HG03045 (cell line): Measurements from ENCODE around the gene ZFYVE27.

ENCODE experiments used
- ATAC-seq: cut with Tn5 transposase; IDR thresholded peaks from one replicate; pipeline ENCODE4 v1.9.1; 2021; ENCODE audit warnings: mild to moderate bottlenecking, moderate library complexity; ENCODE audit not compliant: unreplicated experiment

Gene ZFYVE27

DNA sequence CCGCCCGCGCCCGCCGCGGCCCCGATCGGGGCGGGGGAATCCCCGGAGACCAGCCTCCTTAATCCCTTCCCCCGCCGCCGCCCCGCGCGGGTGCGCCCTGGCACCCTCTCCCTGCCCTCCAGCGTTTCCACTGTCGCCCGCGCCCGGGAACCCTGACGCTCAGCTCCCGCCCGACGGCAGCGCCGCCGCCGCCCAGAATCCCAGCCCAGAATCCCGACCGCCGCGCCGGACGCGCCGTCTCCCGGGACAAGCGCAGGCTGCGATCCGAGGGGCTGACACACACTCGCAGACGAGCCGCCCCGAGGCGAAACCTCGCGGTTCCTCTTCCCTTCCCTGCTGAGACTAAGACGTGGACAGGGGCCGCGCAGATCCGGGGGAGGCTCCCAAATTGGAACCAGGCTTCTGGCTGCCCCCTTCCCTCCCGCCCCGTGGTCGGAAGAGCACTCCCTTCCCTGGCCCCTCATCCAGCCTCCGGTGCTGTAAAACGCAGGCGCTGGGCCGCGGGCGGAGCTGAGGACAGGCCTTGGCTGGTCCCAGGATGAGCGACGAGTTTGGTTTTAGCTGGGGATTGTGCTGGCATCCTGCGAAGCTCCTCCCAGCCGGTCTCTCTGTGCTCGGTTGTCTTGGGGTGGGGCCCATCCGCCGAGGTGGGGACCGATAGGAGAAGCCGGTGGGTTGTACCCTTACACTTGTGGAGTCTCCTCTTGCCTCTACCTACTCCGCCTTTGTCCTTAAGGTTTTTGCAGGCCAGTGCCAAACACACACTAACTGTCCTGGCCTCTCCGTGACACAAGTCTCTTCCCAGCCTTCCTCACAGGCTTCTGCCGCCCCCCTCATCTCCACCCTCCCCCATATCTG is 22.3 kb upstream of the ZFYVE27 start:
- ATAC-seq: peak; percentile 36

DNA sequence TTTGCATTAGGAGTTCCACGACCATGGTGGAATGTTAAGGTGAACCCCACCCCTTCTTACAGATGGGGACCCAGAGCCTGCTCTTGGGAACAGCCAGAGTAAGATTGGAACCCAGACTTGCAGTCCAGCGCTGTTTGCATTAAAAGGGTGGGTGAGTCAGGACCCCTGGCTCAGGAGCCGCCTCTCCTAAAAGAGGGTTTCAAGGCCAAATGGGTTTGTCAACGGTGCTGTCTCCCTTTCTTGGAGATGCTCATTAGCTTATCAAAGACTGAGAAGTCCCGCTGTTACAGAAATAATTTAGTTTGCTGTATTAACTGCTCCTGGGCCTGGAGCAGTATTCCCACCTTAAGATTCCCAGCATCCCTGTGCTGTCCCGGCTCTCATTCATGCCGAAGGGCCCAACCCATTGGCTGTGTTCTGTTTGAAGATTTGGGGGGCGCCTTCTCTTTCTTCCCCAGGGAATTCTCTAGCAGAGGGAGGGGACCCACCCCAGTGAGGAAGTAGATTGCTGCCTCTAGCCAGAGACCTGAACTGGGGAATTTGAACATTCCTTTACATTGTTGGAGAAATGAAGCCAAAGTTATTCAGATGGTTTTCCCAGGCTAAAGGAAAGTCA is 21.6 kb upstream of the ZFYVE27 start:
- ATAC-seq: no peak

DNA sequence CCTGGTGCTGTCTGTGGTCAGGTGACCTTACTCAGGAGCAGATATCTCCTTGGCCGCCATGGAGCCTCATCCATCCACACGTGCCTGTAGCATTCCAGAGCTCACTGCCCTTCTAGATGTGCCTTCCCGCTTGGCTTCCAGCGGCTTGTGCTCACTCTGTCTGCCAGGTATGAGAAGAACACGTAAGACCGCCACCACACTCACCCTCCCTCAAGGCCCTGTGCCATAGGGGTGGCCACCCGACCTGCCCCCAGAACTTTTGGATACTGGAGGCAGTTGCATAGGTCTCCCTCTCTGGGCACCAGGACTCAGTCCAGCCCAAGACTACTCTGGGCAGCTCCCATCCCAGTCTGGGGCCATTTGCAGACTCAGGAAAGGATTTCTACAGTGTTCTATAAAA is 19.3 kb upstream of the ZFYVE27 start:
- no peak for ATAC-seq

DNA sequence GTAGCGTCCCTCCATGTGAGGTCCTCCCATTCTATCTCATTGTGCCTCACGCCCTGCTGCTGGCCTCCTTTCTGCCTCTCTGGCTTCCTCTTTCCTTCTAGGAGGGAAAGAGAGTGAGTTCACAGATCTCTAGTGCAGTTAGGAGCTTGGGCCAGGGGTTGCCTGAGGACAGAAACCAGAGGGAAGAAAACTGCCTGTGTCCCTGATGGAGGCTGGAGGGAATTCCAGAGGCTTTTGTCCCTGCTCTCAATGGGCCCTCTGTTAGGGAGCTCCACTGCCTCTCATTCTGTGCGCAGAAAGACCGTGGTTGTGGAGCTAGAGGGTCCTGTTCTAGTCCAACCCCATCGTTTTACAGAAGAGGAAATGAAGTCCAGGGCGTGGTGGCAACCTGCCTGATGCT is 18.8 kb upstream of the ZFYVE27 start:
- no peak for ATAC-seq

DNA sequence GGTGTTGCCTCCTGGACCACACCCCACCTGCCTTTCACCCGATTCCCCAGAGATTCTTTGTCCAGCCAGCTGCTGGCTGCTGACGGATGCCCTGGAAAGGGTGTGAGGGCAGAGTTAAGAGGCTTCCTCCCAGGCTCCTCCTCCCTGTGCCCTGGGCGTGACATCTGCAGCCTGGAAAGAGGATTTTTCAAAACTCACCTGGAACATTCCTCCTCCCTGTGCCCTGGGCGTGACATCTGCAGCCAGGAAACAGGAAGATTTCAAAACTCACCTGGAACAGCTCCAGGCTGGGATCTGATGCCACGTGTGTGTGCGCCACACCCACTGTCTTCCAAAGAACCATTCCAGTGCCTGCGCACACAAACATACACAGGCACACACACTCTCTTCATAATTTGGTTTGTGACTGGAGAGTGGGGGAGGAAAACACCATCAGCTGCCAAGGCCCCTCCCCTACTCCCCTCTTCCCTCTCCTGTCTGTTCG is 18.2 kb upstream of the ZFYVE27 start:
- ATAC-seq: no peak

DNA sequence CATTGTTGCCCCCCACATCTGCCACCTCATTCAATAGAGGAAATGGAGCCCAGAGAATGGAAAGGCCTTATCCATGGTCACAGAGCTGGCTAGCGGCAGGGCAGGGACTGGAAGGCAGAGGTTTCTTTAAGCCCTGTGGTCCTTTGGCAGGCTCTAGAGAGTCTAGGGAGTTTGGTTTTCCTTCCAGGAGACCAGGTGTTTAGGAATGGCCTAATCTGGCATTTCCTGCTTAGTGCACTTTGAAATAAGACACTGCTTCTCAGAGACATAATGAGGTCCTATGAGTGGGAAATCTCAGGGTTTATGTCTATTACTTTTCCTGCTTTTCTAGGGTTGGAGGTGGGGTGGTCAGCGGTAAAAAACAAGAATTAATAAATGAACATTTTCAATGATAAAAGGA is 17.3 kb upstream of the ZFYVE27 start:
- no peak for ATAC-seq

DNA sequence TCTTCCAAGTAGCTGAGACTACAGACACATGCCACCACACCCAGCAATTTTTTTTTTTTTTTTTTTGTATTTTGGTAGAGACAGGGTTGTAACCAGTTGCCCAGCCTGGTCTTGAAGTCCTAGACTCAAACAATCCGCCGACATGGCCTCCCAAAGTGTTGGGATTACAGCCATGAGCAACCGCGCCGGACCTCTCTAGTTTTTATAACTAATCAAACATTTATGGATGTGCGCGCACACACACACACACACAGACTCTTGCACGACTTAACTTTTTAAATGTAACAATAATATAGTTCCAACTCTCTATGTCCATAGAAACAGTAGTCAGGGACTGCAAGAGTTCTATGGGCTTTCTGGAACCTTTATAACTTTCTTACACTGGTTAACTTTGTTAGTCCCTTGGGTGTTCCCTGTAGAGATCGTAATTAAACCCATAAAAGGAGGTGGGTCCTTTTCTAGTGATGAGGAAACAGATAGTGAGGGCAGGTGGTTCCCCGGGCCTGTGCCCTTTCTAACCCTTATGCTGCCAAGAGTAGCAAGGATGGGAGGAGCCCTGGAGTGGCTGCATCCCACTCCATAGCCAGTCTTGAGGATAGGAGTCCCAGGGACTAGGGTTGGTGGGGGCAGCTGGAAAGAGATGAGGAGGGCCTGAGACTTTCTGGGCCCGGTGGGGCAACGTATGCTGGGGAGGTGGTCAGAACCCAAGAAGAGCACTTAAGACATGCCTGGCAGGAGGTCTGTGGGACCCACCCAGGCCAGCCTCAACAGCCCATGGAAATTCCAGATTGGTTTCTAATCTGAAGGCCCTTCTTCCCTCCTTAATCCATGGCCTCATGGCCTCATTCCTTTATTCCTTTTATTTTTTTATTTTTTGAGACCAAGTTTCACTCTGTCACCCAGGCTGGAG is 14.8 kb upstream of the ZFYVE27 start:
- ATAC-seq: no peak

DNA sequence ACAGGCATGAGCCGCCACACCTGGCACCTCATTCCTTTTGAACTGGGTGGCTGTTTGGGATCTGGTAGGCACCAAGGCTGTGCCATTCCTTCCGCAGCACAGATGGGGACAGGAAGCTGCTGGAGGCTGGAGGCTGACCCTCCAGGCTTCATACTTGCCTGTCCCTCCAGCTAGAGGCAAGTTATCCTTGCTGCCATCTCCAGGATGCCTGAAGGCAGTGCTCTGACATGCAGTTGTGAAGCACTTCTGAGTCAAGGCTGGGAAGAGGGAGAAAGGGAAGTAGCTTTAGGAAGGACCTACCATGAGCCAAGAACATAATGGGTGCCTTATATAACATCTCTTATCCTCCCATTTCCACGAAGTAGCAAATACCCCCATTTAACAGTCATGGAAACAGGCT is 13.9 kb upstream of the ZFYVE27 start:
- no peak for ATAC-seq

DNA sequence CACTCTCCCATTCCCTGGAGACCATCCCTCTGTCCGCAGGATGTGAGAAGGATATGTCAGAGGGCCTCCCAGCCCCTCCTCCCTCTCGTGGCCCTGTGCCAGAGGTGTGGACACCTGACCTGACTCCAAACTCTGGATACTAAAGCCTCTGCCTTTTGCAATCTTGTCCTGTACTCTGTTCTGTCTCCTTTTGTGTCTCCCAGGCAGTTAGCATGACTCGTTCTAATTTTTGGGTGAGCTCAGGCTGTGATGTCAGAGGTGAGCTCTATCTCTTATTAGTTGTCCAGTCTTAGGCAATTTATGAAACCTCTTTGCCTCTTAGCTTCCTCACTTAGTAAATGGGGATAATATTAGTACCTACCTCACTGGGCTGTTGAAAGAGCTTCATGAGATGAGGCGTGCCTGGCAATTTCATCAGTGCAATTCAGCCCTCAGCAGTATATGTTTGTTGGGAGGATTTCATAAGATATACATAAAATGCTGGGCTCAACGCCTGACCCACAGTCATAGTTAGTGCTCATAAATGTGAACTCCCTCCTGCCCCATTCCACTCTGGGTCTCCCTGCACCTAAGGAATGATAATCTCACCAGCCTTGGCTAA is 12.5 kb upstream of the ZFYVE27 start:
- ATAC-seq: no peak

DNA sequence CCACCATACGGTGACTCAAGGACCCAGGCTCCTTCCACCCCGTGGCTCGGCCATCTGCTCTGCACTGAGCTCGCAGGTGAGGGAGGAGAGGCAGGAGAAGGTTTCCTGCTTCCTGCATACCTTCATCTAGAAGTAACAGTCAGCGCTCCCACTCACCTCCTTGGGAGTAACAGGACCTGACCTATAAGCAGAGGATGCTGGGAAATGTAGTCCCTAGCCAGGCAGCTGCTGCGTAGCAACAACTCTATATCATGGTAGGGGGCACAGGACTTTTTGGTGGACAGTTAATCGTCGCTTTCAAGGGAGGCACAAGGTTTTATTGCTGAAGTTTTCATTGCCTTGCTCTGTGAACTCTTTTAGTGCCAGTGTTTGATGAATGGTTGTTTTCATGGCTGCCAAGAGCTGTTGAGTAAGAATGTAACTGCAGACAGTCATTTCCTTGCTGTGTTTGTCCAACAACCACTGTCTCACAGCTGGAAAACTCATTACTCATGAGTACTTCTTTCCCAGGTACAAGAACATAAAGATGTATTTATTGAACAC is 10.2 kb upstream of the ZFYVE27 start:
- ATAC-seq: no peak

DNA sequence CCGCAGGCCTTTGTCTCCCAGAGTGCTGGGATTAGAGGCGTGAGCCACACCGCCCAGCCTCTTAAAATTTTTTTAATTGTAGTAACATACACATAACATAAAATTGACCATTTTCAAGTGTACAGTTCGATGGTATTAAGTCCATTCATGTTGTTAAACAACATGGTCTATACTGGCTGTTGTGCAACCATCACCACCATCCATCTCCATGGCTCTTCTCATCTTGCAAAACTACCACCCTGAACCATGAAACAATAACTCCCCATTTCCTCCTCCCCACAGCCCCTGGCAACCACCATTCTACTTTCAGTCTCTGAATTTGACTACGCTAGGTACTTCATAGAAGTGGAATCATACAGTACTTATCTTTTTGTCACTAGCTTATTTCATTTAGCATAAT is 7.9 kb upstream of the ZFYVE27 start:
- ATAC-seq: no peak

DNA sequence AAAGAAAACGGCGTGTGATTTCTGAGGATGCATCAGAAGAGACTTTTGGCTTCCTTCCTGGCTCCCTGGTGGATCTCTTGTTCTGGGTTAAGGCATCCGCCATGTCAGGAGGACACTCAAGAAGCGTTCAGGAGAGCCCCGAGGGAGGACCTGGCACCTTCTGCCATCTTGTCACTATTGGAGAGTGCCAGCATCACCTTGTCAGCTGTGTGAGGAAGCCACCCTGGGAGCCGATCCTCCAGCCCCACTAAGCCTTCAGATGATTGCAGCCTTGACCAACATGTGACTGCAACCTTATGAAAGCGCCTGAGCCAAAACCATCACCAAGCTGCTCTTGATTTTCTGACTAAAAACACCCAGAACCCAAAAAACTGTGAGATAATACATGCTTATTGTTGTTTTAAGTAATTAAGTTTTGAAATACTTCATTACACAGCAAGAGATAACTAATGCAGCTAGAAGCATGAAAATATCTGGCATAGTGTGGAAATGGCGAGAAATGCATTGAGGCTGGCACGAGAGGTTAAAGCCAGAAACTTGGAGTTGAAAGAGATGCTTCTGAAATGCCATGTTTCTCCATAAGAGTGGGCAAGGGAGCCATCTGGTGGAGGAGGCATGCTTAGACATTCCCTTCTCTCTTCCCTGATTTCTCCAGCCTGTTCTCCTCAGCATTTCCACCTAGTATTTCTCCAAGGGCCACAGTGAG is 5.4 kb upstream of the ZFYVE27 start:
- no peak for ATAC-seq

DNA sequence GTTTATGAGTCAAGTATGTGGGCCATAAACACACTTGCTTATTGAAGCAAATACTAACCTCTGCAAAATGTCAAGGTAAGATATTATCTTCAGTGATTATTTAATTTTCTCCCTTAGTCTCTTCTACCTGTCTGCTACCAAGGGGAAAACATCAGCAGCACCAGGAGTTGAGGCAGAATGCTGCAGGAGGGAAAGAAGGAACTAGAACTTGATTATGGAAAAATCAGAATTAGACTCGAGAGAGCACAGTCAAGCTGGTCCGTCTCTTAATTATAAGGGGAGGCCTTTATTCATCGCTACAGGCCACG is 4.9 kb upstream of the ZFYVE27 start:
- no peak for ATAC-seq

DNA sequence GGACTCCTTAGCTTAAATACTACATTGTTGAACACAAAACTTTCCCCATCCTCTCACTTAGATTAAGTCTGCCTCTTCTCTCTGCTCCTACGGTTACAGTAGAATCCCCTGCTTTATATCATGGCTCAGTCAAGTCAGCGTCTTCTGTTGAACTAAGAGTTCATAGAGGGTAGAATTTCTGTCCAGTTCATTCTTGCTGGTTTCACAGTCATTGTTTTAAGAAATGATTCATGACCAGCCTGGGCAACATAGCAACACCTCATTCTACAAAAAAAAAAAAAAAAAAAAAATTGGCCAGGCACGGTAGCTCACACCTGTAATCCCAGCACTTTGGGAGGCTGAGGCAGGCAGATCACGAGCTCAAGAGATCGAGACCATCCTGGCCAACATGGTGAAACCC is 3.7 kb upstream of the ZFYVE27 start:
- no peak for ATAC-seq

DNA sequence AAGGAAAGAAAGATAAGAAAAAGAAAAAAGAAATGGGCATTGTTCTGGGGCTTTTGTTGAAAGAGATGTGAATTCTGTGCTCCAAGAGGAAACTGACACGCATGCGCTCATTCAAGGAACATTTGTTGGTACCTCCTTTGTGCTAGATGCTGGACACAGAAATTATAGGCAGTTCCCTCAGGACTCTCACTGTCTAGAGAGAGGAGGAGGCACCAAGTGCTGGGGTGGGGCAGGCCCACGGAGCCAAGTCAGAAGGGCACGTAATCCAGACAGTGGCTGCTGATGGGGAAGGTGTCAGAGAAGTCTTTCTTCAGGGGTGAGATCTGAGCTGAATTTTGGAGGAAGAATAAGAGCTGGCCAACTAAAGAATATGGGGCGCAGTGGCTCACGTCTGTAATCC is 2.9 kb upstream of the ZFYVE27 start:
- no peak for ATAC-seq

DNA sequence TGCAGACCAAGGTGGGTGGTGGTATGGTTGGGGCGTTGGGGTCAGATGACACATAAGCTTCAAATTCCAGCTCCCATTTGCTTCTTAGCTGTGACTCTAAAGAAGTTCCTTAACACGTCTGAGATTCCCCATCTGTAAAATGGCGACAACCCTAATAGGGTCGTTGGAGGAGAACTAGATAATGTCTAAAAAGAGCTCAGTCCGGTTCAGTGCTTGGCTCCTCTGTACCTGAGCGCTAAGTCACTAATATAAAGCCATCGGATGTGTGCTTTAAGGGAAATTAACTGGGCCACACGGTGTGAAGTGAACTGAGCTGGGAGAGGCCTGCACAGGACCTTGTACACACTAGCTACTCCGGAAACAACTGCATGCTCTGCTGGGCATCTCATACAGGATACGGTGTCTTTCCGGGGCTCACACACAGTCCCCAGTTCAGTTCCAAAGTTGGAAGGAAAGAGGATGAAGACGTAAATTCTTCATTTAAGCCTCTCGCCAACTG is 476 bp upstream of the ZFYVE27 start:
- ATAC-seq: peak; percentile 7

DNA sequence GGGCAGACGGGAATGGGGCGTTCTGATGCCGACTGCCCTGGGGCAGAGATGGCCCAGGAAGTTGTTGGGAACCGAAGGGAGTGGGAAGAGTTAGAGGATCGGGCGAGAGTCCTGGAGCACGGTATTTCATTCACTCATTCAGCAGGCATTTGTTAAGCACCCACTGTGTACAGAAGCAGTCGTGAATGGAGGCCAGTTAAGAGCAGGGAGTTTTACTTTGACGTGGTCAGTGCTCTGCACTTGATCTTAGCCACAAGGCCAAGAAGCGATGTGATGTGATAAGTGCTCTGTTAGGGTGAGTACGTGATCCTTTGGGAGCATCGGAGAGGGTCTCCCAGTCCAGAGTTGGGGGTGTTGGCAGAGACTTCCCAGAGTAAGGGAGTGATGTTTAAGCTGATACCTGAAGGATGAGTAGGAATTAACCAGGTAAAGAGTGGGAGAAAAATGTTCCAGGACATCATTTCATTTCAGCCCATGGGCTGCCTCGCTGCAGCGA is 890 bp downstream of the ZFYVE27 start:
- ATAC-seq: peak; percentile 14

DNA sequence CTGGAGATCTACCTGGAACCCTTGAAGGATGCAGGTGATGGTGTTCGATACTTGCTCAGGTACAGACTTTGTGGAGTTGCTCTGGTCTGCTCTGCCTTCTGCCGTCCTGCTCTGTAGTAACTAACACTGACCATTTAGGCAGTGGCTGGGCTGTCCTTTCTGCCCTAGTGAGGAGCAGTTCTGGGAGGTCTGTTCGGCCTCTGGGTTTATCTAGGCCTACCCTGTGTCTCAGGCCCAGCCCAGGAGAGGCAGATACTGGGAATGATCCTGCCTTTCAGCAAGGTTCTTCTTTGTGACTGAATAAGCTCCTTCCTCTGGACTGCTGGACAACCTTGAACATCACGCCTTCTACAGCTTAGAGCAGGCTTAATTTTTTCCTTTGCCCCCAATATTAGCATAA is 1.7 kb downstream of the ZFYVE27 start:
- ATAC-seq: no peak

DNA sequence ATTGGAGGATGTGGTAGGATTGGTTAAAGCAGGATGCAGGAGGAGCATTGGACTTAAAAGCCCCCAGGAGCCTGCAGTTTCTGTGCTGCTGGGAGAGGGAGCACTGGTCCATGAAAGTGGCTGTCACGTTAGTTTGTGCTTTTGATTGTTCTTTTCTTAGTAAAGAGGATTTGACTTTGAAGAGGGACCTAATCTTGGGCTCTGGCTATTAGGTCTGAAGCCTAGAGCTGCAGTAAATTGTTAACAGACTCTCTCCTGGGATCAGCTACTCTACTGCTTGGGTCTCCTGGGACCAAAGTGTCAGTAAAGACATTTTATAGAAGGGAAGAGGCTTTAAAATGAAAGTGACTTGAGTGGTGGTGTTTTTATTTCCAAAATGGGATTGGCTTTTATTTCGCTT is 3.7 kb downstream of the ZFYVE27 start:
- ATAC-seq: no peak
